Measurements from ENCODE around the gene CHORDC1.

GRCh38 chr11:90176069-90176468 is 46.8 kb downstream of the CHORDC1 start:
- no peak for TF ChIP-seq CTCF (conservative IDR thresholded peaks at IDR 0.05; ENCODE audit: low read length)
- TF ChIP-seq EZH2phosphoT487 (IDR thresholded peaks at IDR 0.05; ENCODE audit: borderline replicate concordance, low read depth, low read length): no peak

All from OCI-LY7 (cell line).